GM19043 (cell line): ENCODE data around the gene SLC30A9.

Experiments
- ATAC-seq: cut with Tn5 transposase; IDR thresholded peaks from one replicate; pipeline ENCODE4 v1.9.1; 2021; ENCODE audit warnings: low read depth; ENCODE audit not compliant: unreplicated experiment

SLC30A9 gene

DNA sequence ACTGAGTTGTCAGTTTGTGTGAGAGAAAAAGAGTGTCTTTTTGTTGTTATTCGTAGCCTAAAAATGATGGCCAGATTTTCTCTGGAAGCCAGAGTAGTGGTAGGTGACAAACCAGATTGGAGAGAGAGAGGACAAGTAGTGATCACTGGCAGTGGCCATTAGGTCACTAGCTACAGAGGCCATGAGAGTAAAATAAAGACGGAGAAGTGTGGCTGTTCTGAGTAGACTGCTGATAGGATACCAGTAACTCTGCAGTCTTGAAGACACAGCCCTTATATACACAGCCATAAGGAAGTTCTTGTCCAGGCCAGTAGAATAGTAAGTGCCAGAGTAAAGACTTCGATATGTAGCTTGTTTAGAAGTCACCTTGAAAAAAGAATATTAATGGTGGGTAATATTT is 7.7 kb downstream of the SLC30A9 start:
- no peak for ATAC-seq

DNA sequence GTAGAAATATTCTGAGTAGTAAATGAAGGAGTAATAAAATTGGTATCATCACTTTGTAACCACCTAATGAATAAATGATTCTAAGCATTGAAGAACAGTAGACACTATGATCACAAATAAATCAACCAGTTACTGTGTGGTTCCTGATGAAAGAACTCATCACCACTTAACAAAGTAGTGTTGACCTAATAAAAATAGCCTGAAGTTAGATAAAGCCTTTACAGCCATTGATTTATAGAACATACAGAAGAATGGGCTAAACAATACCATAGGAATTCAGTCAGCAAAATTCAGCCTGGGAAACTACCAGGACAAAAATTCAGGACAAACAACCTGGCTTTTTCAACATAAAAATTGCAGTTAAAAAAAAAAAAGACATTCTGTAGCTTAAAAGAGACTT is 9.0 kb downstream of the SLC30A9 start:
- ATAC-seq = no peak

DNA sequence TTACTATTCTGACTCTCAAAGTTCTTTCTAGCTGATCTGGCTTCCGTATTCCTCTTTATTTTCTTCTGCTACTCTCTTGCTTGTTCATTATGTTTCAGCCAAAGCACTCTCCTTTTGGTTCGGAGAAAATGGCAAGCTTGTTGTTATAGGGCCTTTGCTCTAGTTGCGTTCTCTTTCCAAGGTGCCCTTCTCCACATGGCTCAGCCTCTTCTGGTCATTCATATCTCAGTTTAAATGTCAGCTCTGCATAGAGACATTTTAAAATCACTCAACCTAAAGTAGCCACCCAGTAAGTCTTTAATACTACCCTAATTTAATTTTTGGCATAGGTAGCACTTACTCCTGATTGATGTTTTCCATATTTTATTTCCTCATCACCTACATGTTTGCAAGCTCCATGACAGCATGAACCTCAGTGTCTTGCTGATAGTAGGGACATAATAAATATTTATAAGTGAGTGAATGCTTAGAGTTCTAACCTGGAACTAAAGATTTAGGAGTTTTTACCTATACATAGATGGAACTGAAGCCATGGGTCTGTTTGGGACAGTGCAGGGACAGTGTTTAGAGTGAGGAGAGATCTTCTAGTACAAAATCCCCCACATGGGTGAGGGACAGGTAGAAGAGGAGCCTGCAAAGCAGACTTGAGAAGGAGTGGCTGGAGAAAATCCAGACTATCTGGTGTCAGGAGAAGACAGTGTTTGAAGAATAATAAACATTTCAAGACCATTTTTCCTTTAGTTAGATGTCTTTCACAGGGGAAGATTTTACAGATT is 17.9 kb downstream of the SLC30A9 start:
- ATAC-seq = no peak

DNA sequence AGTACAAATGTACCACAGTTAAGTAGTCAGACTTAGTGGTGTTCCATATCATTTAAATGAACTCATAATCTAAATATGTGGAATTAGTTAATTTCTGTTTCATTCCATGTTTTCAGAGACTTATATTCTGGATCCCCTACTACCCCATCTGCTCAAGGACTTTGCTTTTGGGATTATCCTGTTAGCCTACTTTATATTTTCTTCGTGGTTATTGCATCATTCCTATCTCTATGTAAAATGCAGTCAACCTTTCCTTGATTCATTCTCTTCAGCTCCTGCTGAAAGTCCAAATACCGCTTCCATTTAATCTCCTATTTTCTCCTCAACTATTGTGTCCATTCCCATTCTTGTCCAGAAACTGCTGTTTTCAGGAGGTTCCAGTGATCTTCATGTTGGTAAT is 25.1 kb downstream of the SLC30A9 start:
- ATAC-seq = no peak

DNA sequence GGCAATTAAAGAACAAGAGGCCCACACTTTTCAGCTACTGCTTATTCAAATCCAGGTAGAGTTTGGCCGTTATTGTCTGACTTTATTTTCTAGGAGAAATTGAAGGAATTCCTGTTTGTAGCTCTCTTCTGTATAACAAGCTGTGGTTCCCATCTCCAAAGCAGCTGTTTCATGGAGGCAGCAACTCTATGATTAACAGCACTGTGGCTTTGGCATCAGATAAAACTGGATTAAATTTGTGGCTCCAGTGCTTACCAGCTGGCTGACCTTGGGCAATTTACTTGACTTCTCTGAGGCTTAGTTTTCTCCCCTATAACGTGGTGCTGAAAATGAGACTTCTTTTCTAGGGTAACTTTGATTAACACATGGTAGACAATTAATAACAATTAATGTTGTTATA is 28.1 kb downstream of the SLC30A9 start:
- ATAC-seq = no peak

DNA sequence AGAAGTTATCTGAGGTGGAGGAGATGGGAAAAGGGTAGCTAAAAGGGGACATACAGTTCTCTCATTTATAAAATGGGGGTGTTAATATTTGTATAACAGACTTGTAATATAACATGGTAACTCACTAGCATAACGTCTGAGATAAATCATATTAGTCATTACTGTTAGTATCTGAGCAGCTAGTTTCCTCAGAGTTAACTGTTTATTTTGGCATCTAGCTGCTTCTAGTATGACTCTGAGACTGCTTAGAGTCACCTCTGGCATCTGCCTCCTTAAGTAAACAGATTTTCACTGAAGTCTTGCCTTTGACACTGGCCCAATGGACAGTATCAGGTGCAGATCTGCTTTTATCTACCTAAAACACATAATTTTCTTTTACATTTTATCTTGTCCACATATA is 58.1 kb downstream of the SLC30A9 start:
- ATAC-seq = no peak

DNA sequence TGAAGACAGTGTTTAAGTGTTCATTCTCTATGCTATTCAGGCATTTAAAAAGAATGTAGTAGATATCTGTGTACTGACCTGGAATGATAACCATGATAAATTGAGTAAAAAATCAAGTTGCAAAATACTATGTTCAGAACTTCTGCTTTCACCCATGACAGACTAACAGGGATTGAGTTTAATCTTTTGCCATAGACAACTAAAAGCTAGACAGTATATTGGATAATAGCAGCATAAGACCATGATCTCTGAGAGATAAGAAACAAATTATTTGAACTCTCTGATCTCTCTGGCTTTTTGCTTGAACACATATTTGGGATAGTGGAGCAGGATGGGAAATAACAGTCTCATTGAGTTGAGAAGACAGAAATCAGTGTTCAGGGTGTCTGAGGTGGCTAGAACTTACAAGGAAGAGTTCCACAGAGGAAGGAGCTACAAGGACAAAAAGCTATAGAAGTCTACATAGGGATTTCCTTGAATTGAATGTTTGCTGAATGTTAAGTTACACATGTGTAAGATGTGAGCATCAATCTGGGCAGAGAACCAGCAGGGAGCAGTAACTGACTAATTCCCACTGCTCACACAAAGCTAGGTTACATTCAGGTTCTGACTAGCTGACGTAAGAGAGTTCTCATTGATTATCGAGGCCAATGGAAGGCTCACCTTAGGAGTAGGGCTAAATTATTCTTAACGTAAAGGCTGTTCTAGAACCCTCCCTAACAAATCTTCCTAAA is 60.4 kb downstream of the SLC30A9 start:
- no peak for ATAC-seq

DNA sequence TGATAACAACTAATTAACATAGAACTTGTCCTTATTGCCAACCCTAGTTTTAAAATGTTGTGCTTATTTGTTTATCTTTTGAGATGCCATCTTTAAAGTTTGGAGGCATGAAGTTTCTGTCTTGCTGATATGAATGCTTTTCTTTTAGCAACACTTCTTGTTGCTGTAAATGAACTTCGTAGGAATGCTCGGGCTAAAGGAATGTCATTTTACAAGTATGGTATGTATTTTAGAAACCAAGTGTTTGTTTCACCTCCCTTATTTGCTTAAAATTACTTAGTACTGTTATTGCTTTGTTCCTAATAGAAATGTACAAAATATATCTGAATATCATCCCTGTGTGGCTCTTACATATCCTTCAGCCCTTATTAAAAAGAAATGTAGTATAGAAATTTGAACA is 76.1 kb downstream of the SLC30A9 start:
- no peak for ATAC-seq

DNA sequence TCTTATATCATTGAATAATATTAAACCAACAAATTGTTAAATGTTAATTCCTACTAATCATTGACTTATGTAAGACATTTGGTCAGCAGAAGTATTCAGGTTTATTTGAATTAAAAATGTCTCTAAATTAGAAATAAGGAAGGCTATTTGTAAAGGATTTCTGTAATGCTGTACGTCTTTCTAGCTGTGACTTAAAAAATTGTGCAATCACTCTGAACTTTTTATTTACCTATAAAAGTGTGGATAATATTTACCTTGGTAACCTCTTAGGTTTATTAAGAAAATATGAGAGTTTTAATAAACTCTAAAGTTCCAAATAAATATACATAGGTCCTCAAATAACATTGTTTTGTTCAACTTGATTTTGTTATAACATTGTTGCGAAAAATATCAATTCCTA is 76.9 kb downstream of the SLC30A9 start:
- ATAC-seq = no peak

DNA sequence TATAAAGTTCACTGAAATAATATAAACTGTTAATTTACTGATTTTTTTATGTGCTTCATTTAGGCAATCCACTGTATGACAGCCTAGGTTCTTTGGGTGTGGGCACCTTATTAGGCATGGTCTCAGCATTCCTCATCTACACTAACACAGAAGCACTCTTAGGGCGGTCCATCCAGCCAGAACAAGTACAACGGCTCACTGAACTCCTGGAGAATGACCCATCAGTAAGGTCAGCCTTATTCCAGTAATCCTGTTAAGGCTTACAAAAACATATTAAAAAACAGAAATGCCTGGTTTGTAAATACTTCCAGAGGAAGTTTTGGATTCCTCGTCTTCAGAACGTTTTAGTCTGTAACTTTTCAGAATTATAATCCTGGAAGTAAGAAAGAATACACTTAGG is 80.1 kb downstream of the SLC30A9 start:
- ATAC-seq = no peak

DNA sequence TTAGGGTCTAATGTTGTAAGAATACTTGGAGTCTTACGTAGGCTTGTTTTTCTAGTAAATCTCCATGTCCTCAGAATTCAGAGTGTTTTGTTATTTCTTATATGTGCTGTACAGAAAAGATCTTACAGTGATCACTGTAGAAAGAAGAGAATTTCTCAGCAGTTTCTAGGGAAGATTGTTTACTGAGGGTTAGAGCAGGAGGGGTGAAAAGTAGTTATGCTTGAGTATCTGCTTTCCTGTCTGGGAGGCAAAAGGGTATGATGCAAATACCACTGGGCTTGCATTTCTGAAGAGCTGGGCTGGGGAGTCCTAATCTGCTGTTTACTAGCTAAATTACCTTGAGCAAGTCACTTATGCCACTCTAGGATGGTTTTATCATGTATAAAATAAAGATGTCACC is 84.0 kb downstream of the SLC30A9 start:
- no peak for ATAC-seq

DNA sequence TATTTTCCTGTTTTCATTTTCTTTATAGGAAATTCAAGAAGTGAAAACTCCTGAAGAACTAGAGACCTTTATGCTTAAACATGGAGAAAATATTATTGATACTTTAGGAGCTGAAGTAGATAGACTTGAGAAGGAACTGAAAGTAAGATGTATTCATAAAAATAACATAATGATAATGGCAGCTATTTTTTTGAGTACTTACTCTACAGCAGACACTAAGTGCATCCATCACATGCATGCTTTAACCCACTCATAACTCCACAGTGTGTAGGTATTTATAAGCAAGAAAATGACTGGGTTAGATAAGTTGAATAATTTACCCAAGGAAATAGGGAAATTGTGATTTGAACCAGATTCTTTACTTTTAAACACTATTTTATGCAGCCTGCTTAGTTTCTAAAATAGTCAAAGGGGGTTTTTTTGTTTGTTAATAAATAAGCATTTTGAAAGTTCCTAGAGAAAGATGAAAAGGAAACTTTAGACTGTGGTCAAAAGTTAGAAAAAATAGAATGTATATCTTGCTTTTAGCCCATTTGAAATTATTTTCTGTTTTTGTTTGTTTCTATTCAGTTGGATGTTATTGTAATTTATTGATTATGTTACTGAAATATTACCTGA is 88.0 kb downstream of the SLC30A9 start:
- peak; percentile 86 for ATAC-seq

DNA sequence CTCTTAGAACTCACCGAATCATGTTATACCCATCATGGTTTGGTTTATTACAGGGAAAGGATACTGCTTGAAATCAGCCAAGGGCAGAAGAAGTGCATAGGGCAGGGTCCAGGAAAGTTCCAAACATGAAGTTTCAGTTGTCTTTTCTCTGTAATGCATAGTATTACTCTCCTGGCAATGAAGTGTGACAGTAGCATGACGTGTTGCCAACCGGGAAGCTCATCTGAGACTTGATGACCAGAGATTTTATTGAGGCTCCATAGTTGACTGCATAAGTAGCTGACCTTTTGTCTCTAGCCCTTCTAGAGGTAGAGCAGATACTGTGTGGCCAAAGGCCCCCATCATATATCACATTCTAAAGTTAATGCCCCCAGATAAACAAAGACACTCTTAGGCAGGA is 90.0 kb downstream of the SLC30A9 start:
- ATAC-seq = peak; percentile 51

DNA sequence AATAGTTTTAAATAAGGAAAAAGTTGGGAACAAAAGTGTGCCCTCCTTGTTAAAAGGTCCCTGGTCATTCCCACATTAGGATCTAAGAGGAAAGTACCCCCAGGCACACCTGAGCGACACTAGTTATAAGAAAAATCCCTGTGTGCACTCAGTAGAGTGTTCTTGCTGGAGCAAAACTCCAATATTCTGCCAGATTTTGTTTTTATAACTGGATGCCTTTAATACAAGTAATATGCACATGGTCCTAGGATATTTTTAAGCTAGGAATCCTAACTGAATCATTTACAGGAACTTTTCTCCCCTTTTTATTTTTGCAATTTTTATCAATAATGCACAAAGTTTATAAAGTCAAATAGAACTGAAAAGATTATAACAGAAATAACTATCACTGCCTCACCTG is 93.5 kb downstream of the SLC30A9 start:
- no peak for ATAC-seq

DNA sequence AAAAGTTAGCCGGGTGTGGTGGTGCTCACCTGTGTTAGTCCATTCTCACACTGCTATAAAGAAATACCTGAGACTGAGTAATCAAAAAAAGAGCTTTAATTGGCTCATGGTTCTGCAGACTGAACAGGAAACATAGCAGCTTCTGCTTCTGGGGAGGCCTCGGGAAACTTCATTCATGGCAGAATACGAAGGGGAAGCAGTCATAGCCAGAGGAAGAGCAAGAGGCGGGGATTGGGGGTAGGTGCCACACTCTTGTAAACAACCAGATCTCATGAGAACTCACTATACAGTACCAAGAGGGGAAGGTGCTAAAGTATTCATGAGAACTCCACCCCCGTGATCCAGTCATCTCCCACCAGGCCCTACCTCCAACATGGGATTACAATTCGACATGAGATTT is 98.1 kb downstream of the SLC30A9 start:
- ATAC-seq = no peak

DNA sequence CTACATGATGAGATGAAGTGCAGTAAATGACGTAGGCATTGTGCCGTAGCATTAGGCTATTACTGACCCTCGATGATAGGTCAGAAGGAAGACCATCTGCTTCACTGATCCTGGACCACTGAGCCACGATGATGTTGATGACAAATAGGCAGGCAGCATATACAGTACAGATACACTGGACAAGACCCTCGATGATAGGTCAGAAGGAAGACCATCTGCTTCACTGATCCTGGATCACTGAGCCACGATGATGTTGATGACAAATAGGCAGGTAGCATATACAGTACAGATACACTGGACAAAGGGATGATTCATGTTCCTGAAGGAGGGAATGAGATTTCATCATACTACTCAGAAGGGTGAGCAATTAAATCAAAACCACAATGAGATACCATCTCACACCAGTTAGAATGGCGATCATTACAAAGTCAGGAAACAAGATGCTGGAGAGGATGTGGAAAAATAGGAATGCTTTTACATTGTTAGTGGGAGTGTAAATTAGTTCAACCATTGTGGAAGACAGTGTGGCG is 111.2 kb downstream of the SLC30A9 start:
- ATAC-seq = no peak

DNA sequence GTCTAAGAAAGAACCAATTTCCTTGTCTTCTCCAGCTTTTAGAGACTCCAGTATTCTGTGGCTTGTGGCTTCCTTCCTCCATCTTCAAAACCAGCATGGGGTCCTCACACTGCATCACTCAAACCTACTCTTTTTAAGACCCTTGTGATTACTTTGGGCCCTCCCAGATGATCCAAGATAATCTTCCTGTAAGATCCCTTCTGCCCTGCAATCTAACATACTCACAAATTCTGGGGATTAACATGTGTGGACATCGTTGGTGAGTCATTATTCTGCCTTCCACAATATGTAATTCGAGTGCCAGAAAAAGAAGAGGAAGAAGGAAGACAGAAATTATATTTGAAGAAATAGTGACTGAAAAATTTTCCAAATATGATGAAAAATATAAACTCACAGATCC is 114.2 kb downstream of the SLC30A9 start:
- ATAC-seq = no peak

DNA sequence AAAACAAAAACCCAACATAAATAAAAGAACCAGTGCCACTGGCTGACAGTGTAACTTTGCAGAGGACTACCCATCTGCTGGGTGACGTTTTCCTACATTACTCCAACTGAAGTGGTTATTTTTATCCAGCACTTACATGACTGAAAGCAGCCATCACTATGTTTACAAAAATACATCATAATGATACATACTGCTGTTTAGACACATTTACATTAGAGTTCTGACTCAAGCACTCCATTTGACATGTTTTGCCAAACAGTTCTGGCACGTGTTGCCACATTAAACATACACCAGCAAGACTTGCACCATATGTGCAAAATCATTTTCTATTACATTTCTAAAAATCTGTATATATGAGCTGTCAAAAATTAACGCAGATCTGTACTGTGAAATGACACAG is 122.5 kb downstream of the SLC30A9 start:
- ATAC-seq = no peak

DNA sequence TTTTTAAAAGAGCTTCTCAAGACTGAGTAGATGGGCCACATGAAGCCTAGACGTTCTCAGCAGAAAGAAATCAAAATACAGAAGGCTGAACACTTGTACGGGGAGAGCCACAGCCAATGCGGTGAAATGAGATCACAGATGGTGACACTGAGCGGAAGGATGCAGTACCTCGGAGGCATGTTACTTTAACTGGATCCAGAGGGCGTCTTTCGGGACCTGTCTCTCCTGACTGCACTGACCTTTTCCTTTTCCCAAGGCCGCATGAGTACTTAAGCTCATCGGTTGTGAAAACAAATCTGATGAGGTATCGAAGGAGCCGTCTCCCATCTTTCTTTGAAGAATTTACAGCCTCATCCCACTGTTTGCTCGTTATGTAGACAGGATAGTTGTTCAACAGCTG is 129.6 kb downstream of the SLC30A9 start:
- no peak for ATAC-seq

DNA sequence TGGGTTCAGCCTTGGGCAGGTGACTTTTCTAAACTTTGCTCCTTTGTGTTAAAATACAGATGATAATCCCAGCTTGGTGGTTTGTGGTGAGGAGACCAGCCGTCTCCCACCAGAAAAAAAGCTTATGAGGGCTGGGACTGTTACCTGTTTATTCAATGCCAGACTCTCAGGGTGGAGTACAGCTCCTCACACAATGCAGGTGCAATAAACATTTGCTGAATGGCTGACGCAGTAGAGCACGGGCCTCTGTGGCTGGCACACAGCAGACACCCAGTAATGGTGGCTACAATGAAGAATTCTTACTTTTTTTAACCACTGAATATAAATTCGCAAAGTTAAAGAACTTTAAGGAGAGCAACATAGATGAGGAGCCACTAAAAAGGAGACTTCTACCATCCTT is 131.9 kb downstream of the SLC30A9 start:
- no peak for ATAC-seq

DNA sequence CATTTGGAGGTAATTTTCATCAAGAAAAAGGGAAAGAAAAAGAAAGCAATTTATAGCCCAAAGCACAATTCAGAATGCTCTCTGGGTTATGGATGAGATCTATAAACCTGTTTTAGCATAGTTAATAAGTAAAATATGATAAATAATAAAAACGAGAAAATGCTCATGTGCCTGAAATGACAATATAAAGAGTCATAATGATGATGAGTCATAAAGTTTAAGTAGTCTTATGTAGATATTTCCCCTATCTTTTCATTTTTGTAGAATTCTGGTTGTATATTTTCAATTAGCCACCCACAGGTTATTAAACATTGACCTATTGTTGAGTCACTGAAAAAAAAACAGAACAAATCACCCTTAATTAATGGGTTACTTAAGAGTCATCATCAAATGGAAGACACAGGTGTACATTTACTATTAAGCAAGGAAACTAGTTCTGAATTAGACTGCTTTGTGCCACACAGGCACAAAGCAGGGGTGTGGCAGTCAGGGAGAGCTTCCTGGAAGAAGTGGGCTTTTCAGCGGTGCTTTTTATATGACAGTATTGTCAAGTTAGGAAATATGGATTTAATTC is 132.8 kb downstream of the SLC30A9 start:
- ATAC-seq = no peak
